GM10248 (cell line): ENCODE results near the gene PANK4.

Source experiments
- CTCF ChIA-PET: fragments of 300-600 bp; sonication (Branson Sonifier 250); formaldehyde crosslinking; extraction: SDS; loops from one replicate; lab custom pipeline; 2021; ENCODE audit warnings: antibody characterized with exemption; lab: Yijun Ruan, JAX
- POLR2A ChIA-PET: fragments of 350-650 bp; sonication (Branson Sonifier 250); formaldehyde crosslinking; extraction: SDS; loops from one replicate; lab custom pipeline; 2020; ENCODE audit warnings: antibody characterized with exemption; lab: Yijun Ruan, JAX
- DNase-seq: peaks from one replicate; pipeline ENCODE4 v3.0.0; 2012; ENCODE audit errors: extremely low spot score
- TF ChIP-seq, protein P1 (sequence below): IDR thresholded peaks from 2 replicates; pipeline ENCODE4 v1.5.1; 2012; ENCODE audit warnings: mild to moderate bottlenecking, low read depth; ENCODE audit errors: extremely low read depth, missing control alignments, control extremely low read depth

PANK4 gene

DNA sequence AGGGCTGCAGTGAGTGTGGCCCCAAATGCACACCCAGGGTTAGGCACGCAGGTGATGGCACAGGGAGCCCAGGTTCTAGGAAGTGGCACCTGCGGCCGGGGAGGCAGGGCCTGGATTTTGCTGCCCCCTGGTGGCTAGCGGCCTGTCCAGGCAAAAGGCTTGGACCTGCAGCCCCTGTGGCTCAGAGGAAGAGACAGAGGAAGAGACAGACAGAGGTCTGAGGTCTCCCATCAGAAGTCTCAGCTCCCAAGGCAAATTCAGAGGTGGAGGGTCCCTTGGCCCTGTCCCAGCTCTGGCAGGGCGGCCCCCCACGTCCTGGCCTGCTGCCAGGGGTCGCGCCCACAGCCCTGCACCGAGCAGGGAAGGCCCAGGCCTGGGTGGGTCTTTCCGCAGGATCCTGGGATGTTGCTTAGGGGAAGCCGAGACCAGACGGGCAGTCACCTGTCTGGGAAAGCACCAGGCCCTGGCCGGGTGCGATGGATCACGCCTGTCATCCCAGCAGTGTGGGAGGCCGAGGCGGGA, 21.7 kb upstream of the PANK4 start:
- ChIA-PET CTCF (interaction anchor here (0.8 to 2.5 kb wide), 21 partner anchors 8 to 353 kb away, joined by 3 to 27 read pairs (median 6); partner anchors contain the start of genes FAAP20, HES5, PANK4 and PEX10), POLR2A (interaction anchor here (0.6 to 3.4 kb wide), 9 partner anchors 8 to 1441 kb away, joined by 3 to 12 read pairs (median 4); partner anchors contain the start of genes PANK4, PRXL2B and TNFRSF14)
- peak; percentile 71 for DNase-seq
- TF ChIP-seq, protein P1, sequence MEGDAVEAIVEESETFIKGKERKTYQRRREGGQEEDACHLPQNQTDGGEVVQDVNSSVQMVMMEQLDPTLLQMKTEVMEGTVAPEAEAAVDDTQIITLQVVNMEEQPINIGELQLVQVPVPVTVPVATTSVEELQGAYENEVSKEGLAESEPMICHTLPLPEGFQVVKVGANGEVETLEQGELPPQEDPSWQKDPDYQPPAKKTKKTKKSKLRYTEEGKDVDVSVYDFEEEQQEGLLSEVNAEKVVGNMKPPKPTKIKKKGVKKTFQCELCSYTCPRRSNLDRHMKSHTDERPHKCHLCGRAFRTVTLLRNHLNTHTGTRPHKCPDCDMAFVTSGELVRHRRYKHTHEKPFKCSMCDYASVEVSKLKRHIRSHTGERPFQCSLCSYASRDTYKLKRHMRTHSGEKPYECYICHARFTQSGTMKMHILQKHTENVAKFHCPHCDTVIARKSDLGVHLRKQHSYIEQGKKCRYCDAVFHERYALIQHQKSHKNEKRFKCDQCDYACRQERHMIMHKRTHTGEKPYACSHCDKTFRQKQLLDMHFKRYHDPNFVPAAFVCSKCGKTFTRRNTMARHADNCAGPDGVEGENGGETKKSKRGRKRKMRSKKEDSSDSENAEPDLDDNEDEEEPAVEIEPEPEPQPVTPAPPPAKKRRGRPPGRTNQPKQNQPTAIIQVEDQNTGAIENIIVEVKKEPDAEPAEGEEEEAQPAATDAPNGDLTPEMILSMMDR: peak; percentile 92

DNA sequence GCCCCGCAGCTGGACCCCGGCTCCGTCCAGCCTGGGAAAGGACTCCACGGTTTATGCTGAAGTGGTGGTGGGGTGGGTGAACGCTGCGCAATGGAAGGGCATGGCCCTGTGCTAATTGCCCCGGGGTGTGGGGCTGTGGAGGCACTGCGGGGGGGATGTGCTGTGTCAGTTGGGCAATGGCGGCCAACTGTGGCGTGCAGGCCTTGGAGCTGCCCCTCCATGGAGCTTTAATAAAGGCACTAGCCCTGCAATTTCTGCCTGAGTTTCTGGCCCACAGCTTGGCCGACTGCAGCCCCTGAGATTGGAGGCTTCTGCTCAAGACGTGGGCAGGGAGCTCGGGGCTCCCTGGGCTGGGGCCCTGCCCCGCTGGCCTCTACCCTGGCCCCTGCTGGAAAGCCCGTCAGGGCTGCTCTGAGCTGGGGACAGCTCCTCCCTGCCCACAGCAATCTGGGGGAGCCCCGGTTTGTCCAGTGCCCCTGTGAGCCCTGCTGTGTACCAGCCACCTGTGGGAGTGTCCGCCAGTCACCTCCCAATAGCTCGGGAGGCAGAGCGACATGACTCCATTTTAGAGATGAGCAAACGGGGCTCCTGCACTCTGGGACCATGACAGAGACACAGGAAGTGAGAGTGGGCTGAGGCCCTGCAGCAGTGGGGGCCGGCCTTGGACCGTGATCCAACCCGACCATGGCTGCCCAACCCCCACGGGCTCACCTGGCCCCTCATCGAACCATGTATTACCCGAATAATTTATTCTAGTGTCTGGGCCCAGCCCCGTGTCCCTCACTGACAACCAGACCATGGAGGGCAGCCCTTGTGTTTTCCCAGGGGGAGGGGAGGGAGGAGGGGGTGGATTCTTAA, 21.0 kb upstream of the PANK4 start:
- ChIA-PET CTCF (interaction anchor here (0.7 to 2.5 kb wide), 21 partner anchors 9 to 352 kb away, joined by 3 to 27 read pairs (median 5); partner anchors contain the start of genes FAAP20, HES5, PANK4 and PEX10), POLR2A (interaction anchor here (0.5 to 3.4 kb wide), 8 partner anchors 9 to 348 kb away, joined by 3 to 12 read pairs (median 6); partner anchors contain the start of genes PANK4, PRXL2B and TNFRSF14)
- peak; percentile 68 for DNase-seq

DNA sequence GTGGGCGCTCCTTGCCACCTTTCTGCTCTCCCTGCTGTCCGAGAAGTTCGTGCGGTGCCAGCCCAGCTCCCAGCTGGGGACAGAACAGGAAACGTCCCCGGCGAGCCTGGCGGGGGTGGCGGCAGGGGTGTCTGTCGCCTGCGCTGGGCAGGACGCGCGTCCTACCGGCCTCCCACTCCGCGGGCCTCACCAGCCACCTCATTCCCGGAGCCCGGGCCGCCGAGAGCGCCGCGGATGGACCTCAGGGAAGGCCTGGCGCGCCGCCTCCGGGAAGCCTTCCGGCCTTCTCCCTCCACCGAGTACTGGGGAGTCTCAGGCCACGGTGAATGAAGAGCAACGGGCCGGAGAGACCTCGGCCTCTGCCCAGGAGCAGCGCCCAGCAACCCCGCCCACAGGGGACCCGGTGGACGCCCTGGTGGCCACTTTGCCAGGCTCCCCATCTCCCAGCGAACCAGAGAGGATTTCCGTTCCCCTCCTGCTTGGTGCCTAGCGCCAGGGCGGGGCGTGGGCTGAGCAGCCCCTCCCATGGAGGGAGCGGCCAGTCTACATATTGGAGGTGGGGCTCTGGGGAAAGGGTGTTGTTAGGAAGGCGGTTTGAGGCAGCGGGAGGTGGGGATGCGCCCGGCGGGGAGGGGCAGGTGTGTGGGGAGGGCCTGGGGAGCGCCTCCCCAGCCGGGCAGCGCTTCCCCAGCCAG, 20.3 kb upstream of the PANK4 start:
- POLR2A ChIA-PET: interaction anchor here (0.5 to 3.4 kb wide), 11 partner anchors 9 to 347 kb away, joined by 3 to 12 read pairs (median 6); partner anchors contain the start of genes PANK4, PRXL2B and TNFRSF14
- peak; percentile 86 for DNase-seq
- CTCF ChIA-PET: interaction anchor here (0.7 to 2.5 kb wide), 21 partner anchors 8 to 352 kb away, joined by 3 to 27 read pairs (median 4); partner anchors contain the start of genes FAAP20, HES5, PANK4 and PEX10
- TF ChIP-seq, protein P1: no peak

More for the DNA sequence above, 21.0 kb upstream of the PANK4 start:
- TF ChIP-seq, protein P1: no peak

DNA sequence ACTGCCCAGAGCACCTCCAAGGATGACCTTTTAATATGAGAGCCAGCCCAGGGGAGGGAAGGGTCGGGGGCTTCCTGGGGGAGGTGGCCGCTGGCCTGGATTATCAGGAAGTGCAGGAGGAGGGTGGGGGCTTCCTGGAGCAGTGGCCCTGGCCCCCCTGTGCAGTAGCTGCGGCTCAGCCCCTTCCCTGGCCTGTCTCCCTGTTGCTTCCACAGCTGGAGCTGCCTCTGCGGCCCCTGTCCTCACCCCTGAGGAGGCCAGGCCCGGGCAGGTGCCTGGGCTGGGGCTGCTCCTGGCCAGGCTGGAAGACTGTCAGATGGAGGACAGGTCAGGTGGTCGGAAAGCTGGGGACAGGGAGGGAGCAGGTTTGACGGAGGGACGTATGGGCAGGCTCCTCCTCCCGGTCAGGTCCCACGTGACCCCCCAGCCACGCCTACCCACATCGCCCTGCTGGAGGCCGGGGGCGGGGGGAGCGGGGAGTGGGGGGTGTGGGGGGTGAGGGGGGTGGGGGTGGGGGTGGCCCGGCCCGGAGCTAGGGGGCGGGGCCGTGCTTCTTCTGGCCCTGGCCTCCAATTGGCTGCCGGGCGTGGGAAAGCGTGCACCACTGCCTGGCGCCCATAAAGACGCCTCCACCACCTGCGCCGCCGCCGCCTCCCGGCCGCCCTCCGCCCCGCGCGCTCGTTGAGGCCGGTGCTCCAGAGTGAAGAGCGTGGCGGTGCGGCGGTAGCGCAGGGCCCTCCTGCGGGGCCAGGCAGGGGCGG, 19.5 kb upstream of the PANK4 start:
- ChIA-PET POLR2A (interaction anchor here (0.7 to 3.4 kb wide), 9 partner anchors 10 to 158 kb away, joined by 3 to 12 read pairs (median 4); partner anchors contain the start of genes PANK4, PRXL2B and TNFRSF14), CTCF (interaction anchor here (0.7 to 2.5 kb wide), 5 partner anchors 10 to 326 kb away, joined by 3 to 6 read pairs (median 3); partner anchors contain the start of genes HES5, PRXL2B and TNFRSF14)
- TF ChIP-seq, protein P1: no peak
- peak; percentile 97 for DNase-seq

DNA sequence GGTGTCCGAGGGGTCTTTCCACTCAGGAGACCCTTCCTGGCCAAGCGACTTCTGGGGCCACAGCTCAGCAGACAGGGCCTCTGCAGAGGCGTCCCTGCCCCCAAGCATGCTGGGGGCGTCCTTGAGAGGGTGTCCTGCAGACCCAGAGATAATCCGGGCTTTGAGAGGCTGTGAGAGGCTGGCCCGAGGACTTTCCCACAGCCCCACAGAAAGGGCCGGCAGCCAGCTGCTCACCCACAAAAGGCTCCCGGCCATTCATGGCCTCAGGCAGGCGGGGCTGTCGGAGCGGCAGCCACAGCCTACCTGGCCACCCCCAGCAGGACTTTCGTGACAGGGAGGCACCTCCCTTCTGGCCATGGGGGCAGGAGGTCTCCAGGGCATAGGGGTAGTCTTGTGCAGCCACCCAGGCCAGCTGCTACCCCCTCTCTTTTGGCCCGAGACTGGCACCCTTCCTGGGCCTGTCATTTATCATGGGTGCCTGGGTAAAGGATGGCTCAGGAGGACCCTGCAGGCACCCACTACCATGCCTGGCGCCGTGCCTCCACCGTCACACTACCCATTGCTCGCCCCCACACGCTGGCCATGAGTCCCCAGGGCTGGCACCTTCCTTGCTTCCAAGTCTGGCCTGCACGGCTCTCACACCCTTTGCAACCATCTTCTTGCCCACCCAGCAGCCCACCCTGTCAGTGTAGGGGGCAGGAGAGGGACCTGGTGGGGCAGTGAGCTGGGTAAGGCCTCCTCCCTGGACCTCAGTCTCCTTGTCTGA, 18.7 kb upstream of the PANK4 start:
- POLR2A ChIA-PET: interaction anchor here (0.7 to 3.4 kb wide), 4 partner anchors 12 to 157 kb away, joined by 3 to 12 read pairs (median 4); partner anchors contain the start of gene PRXL2B
- no peak for DNase-seq
- CTCF ChIA-PET: interaction anchor here (1.0 to 1.3 kb wide), 3 partner anchors 11 to 129 kb away, joined by 3 read pairs; partner anchors contain the start of gene PRXL2B
- TF ChIP-seq, protein P1: no peak
